ENCODE data around the gene TMEM116.
"Not testable (repeated sequence)": the region's sequence is repeated elsewhere in the genome, so short reads cannot be mapped to it uniquely, and the experiment has no call there.

Gene TMEM116

DNA sequence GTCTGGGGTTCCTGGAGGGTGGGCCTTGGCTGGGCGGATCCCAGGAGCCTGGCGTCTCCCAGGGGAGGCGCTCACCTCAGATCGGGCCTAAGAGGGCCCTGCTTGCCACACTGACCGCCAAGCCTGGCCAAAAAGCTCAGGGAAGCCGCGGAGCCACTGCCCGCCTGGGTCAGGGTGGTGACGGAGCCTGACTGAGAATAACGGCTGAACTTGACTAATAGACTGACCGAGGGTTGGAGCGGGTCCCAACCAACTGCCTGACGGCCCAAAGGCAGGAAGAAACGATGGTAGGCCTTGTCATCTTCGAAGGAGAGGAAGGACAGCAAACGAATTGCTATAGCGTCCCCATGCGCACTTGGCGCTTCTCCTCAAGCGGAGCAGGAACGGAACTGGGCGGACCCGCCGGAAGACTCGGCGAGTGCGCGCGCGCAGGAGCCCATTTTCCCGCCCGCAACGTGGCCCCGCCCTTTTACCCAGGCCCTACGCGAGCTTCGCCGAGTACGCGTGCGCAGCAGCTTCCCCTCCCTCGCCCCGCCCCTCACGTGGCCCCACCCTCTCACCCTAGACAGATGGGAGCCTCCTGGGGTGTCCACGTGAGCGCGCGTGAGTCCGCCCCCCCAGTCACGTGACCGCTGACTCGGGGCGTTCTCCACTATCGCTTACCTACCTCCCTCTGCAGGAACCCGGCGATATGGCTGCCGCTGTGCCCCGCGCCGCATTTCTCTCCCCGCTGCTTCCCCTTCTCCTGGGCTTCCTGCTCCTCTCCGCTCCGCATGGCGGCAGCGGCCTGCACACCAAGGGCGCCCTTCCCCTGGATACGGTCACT, at the start of gene TMEM116, which contains the start of gene ERP29:
Gene TMEM116, minus strand, starts transcription at position 391 of the 826 bp plus-strand sequence. CDS start 7,895 bp downstream, outside the sequence.
Gene ERP29, plus strand, starts transcription at position 652 of the 826 bp plus-strand sequence. Its CDS starts 40 bp downstream, at position 692.
- DNase-seq (ENCODE audit: low spot score), result peak; percentile 96

DNA sequence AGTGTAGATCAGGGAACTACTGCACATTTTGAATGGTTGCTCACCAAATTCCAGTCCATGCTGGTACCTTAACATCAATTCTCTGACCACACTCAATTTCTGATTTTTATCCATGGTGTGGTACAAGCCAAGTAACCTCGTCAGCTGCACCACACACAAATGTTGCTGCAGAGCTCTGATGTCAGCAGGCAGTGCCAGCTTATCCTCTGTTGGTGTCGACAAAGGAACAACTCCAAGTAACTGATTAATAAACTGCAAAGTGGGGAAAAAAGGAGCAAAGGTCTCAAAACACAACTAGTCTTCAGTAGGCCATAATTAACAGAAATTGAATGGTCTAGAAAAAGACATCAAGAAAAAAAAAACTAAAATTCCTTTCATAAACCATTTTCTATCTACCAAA, 48.2 kb upstream of the TMEM116 start:
- DNase-seq (ENCODE audit: low spot score), result no peak

DNA sequence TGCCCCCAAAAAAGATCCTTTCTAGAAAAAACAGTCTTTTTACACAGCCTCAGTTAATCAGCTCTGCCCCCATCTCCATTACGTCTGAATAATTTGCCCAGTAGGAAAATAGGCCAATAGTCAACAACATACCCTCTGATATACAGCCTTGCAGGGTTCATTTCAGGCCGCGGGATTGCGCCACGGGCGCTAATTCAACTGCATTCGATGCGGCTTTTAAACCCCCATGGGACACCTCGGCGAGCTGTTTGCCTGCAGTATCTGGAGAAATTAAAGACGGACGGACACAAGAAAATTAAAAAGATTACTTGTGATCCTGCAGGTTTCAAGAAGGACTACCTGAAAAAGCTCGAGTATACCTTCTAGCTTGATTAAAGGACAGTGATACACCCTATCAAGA, 36.4 kb upstream of the TMEM116 start:
- no peak for DNase-seq (ENCODE audit: low spot score)

DNA sequence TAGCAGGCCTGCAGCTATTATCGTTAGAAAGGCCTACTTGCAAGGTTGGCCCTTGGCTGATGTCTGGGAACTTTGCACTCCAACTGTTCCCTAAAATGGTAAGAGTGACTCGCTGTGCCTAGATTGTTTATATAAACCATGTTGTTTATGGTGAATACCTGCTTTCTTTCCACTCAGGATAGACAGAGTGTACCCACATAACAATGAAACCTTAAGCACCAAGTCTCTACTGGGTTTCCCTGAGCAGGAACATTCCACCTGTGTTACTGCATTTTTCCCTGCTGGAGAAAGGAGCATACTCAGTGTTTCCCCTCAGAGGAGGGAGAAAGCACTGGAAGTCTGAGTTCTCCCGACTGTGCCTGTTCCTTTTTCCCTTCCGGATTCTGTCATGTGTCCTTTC, 33.0 kb upstream of the TMEM116 start:
- DNase-seq (ENCODE audit: low spot score), result no peak

DNA sequence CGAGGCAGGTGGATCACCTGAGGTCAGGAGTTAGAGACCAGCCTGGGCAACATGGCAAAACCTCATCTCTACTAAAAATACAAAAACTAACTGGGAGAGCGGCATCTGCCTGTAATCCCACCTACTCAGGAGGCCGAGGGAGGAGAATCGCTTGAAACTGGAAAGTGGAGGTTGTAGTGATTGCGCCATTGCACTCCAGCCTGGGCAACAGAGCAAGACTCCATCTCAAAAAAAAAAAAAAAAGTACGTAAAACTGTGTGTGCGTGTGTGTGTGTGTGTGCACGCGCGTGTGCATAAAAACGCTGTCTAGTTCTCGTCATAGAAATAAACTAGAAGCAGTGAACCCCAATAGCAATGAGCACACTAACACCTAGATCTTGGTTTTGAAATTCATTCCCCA, 23.6 kb upstream of the TMEM116 start:
- DNase-seq (ENCODE audit: low spot score), result not testable (repeated sequence)

DNA sequence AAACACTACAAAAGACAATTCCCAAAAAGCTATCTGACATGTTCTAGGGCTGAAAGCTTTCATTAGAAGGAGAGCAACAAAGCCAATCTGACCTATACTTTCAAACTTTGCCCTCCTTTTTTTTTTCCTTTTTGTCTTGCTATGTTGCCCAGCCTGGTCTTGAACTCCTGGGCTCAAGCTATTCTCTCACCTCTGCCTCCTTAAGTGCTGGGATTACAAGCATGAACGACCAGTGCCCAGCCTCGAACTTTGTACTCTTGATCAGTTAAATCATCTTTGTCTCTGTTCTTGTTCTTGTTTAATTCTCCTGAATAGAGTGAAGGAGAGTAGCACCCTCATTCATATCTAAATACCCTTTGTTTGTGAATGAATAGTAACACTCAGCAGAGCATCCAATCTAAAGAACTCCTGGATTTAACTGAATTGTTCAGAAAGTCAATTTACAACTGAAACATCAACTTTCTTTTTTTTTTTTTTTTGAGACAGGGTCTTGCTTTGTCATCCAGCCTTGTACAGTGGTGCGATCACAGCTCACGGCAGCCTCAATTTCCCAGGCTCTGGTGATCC, 22.3 kb upstream of the TMEM116 start:
- DNase-seq (ENCODE audit: low spot score), result no peak

DNA sequence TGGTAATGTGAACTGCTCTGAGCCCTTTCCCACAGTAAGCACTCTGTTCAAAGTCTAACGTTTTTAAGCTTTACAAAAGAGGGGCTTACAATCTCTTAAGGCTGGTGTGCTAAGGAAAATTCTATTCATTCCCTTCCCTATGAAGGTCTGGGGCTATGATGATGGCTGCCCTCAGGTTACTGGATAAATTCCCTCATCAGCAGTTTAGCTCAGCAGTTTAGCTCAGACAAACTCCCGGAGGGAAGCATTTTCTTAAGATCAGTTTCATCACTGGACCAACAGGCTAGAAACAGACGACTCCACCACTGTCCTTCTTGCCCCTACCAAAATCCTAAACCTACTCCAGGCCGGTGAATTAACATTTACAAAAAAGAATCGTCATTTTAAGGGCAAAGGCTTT, 19.3 kb upstream of the TMEM116 start:
- DNase-seq (ENCODE audit: low spot score), result no peak

DNA sequence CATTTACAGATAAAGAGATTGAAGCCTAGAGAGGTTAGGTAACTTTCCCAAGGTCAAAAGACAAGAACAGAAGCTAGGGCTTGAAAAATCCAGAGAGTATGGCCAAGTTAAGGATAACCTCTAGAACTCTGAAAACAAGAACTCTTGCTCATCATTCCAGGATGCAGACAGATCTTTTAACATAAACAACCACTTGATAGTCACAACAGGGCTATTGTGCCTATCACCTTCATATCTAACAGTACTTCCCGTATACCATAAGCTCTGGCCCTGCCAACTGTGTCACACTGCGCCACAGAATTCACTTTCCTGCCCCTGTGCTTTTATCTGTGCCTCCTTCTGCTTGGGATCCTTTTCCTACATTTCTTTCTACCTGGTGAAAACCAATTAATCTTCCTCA, 18.5 kb upstream of the TMEM116 start:
- no peak for DNase-seq (ENCODE audit: low spot score)

DNA sequence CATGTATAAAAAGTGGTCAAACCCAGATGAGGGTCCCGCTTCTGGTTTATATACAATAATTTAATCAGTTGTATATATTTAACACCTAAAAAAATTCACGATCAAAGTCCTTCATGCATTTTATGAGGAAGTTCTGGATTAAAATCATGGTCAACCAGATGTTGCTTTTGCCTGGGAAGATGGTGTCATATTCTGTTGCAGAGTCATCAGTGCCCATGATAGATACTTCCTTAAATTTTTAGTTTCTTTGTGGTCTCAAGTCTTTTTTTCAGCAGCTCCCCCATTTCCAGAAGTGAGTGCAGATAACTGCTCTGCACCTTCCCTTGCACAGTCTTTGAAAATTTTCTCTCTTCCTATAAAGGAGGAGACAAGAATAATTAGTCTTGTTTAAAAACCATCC, 16.3 kb upstream of the TMEM116 start:
- no peak for DNase-seq (ENCODE audit: low spot score)

DNA sequence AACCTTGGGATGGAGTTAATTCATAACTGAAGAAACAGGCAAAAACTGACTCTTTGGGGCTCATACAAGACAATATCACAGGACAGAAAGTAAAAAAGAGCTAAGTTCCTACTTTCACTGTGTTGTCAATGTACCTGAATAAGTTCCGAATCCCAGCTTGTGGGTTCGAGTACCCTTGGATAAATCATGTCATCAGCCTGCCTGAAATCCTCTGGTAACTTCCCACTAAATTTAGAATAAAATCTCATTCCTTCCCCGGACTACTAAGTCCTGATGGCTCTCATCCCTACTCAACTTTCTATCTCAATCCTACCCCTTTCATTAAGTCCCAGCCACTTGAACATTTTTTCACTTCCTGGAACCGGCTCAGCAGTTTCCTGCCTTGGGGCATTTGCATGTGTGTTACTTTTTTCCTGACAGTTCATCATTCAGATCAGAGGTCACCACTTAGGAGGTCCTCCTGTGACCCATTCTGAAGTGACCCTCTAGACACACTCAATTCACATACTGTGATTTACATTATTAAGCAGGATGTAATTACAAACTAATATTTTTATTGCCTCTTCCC, 12.9 kb upstream of the TMEM116 start:
- no peak for DNase-seq (ENCODE audit: low spot score)

DNA sequence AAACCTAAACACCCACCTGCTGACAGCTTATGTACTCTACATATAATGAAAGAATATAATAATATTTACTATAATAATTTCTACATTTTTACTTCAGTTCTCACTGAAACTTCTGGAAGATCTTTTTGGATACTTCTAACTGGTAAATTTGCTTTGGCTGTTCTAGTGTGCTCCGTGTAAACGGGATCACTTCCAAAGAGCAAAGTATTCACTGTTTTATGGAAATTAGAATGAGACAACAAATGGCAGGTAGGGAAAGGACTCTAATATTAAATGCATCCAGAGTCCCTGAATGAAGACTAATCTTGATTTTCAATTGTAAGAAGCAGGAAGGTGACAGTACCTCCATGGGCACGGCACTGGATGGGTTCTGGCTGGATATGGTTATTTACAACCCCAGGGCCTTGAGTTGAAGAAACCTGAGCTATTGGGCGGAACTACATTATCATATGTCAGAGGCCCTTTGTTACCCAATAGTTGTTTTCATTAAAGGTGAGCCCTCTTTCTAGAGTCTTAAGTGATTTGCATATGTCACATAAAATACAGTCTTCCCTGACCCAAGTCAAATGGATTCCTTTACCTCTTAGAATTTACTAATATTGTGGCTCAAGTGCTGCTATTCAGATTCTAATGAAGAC, 10.9 kb upstream of the TMEM116 start:
- no peak for DNase-seq (ENCODE audit: low spot score)

DNA sequence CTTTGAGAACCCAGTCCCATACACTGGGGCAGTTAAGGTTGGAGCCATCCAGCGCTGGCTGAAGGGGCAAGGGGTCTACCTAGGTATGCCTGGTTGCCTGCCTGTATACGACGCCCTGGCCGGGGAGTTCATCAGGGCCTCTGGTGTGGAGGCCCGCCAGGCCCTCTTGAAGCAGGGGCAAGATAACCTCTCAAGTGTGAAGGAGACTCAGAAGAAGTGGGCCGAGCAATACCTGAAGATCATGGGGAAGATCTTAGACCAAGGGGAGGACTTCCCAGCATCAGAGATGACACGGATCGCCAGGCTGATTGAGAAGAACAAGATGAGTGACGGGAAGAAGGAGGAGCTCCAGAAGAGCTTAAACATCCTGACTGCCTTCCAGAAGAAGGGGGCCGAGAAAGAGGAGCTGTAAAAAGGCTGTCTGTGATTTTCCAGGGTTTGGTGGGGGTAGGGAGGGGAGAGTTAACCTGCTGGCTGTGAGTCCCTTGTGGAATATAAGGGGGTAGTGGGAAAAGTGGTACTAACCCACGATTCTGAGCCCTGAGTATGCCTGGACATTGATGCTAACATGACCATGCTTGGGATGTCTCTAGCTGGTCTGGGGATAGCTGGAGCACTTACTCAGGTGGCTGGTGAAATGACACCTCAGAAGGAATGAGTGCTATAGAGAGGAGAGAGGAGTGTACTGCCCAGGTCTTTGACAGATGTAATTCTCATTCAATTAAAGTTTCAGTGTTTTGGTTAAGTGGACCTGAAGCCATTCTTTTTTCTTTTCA, 9.5 kb upstream of the TMEM116 start:
- DNase-seq (ENCODE audit: low spot score), result no peak

DNA sequence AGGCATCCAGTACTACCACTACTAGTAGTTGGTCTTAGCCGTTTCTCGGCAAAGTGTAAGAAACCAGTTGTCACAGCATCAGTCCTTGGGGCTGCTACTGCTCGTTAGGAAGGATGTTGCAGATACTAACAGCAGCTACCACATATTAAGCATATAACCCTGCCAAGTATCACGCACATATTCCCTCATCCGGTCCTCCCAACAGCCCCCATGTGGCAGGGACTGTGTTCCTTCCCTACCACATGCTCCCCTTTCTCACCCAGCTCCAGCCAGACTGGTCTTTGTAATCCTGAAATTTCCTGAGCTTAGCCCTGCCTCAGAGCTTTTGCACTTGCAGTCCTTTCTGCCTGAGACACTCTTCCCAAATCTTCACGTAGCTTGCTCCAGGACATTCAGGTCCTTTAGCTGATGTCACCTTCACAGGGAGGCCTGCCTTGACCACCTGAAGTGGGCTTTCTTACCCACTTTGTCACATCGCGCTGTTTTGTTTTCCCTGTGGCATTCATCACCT, 8.0 kb upstream of the TMEM116 start:
- DNase-seq (ENCODE audit: low spot score), result no peak

DNA sequence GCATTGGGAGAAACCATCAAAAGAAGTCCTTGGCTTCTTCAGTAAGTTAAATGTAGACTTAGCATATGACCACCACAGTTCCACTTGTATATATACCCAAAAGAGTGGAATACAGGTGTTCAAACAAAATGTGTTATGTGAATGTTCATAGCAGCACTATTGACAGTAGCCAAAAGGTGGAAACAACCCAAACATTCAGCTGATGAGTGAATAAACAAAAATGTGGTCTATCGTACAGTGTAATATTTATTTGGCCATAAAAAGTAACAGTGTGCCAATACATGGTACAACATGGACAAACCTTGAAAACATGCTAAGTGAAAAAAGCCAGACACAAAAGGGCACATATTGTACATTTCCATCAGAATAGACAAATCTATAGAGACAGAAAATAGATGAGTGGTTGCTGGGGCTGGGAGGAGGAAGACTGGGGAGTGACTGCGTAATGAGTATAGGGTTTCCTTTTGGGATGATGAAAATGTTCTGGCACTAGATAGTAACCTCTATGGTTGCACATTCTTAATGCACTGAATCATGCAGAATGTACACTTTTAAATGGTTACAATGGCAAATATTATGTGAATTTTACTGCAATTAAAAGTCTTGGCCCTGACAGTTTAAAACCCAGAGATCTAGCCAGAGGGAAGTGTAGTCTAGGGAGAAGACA, 5.7 kb upstream of the TMEM116 start:
- DNase-seq (ENCODE audit: low spot score), result peak; percentile 84

DNA sequence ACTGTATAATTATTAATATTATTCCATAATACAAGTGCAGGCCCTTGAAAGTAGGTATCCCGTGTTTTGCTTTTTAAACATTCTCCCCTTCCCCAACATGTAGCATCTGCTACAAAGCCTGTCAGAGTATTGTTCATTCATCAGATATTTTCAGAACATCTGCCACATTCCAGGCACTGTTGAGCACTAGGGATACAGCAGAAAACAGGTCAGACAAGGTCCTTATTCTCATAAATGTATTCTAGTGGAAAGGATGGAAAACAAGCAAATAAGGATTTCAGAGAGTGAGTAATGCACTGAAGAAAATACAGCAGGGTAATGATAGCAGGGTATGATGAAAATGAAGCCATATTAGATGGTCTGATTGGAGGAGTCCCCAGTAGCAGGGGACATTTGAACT, 4.1 kb upstream of the TMEM116 start:
- no peak for DNase-seq (ENCODE audit: low spot score)

DNA sequence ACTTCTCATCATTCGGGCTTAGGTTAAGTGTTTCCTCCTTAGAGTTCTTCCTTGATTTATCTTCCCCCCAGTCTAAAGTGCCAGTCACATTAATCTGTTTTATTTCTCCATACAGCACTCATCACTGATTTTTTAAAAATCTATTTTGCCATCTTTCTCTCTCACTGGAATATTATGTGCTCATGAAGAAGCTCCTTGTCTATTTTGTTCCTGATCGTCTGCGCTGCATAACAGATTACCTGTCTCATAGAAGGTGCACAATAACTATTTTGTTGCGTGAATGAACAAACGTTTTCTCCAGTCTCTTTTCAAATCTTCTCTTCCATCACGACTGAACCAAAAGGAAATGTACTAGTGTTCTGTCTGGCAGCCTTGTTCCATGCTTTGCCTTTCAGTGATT, 3.0 kb upstream of the TMEM116 start:
- DNase-seq (ENCODE audit: low spot score), result no peak

DNA sequence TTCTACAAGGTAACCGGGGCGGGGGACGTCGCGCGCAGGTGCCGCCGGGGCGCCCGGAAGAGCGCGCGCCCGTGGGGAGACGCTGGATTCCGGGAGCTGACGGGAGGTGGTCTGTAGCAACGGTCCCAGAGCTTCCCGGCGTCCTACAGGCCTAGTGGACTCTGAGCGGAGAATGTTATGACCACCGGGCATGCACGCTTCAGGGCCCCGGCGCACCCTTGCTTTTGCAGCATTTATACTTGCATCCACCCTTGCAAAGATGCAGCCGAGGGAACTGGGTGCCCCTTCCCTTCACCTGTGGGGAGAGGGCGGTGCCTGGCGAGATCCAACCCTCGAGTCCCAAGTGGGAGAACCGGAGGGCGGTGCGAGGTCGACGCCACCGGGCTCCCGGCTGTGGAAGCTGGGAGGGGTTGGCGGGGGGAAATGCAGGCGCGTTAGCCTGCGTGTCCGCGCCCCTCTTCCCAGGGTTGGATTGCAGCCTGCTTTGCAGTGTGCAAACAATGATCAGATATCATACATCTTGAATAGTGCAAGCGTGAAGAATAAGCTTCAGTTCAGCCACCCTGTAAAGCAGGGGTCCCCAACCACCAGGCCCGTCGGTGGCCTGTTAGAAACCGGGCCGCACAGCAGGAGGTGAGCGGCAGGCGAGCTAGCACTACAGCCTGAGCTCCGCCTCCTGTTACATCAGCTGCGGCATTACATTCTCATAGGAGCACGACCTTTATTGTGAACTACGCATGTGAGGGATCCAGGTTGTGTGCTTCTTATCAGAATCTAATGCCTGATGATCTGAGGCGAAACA, 837 bp upstream of the TMEM116 start:
- peak; percentile 90 for DNase-seq (ENCODE audit: low spot score)

DNA sequence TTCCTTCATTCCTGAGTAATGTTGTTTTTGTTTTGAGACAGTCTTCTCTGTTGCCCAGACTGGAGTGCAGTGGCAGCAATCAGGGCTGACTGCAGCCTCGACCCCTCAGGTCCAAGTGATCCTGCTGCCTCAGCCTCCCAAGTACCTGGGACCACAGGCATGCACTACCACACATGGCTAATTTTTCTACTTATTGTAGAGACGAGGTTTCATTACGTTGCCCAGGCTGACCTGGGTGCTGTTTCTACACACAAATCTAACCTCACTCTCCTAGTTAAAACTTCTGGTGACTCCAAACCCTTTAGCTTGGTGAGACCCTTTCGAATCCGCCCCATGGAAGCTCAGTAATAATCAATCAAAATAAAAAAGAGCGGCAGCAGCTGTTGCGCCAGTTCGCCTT, 1.3 kb downstream of the TMEM116 start:
- DNase-seq (ENCODE audit: low spot score), result no peak

DNA sequence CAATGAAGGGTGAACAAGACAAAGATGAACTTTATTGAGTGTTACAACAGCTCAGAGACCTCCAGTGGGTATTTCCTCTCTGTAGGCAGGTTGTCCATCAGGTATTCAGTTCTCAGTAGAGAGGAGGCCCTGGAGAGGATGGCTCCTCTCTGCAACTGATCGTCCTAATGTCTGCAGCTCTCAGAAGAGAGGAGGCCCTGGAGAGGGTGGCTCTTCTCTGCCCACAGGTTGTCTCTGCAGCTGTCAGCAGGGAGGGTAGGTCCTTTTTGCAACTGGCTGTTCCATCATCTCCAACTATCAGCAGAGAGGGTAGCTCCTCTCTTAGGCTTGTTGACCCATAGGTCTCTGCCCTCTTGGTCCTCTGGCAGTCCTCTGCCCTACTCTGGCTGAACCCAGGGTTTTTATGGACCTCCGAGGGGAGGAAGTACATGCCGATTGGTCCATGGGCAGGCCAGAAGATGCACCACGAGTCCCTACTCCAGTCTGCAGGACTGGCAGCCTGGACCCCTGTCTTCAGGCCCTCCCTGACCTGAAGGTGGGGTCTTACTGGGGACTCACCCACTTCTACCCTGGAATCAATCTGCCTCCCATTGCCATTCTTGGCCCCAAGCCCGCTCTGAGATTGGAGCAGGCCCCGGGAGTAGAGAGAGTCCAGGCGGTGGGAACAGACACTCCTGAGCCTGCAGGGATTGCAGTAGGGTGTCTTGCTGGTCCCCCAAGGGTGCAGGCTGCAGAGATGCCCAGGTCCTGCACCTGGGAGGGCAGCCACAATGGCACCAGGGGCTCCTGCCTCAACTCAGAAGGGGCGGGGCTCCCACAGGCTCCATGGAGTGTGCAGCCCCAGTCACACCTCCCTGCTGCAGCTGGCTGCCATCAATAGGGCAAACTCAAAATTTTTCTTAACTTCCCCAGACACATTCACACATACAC, 2.3 kb downstream of the TMEM116 start:
- DNase-seq (ENCODE audit: low spot score), result no peak
